ENCODE data around the gene WDFY2.
"Not testable (repeated sequence)": the region's sequence is repeated elsewhere in the genome, so short reads cannot be mapped to it uniquely, and the experiment has no call there.

WDFY2 gene

GRCh38 chr13:51564252-51564651, 20.0 kb upstream of the WDFY2 start:
- no peak overlapping the region for H3K4me3 ChIP-seq (ENCODE audit: low read depth, low read length)
- no peak overlapping the region for H3K27ac ChIP-seq (ENCODE audit: low read depth, low read length)
- H3K27me3 ChIP-seq (ENCODE audit: insufficient read depth, low read length) = no peaks in the 10 kb centered on the region
- H3K4me1 ChIP-seq (ENCODE audit: control insufficient read depth, insufficient read depth, low read length, unreplicated experiment) = no peaks in the 10 kb centered on the region
- no peaks in the 10 kb centered on the region for H3K36me3 ChIP-seq (ENCODE audit: insufficient read depth, low read length)
- peak overlapping the region; percentile 53 for H2AFZ ChIP-seq (ENCODE audit: low read length, unreplicated experiment)
- H3K79me2 ChIP-seq (ENCODE audit: control insufficient read depth, insufficient read depth, low read length, unreplicated experiment) = no peaks in the 10 kb centered on the region

- H2AFZ ChIP-seq (ENCODE audit: low read length, unreplicated experiment) = peak overlapping the region; percentile 53
Measured at GRCh38 chr13:51564671-51565070, 19.6 kb upstream of the WDFY2 start.

GRCh38 chr13:51569001-51569400, 15.3 kb upstream of the WDFY2 start:
- not testable (repeated sequence) for H3K4me1 ChIP-seq (ENCODE audit: control insufficient read depth, insufficient read depth, low read length, unreplicated experiment); H3K36me3 ChIP-seq (ENCODE audit: insufficient read depth, low read length); H3K27ac ChIP-seq (ENCODE audit: low read depth, low read length); H3K4me3 ChIP-seq (ENCODE audit: low read depth, low read length); H3K27me3 ChIP-seq (ENCODE audit: insufficient read depth, low read length); H3K79me2 ChIP-seq (ENCODE audit: control insufficient read depth, insufficient read depth, low read length, unreplicated experiment); H2AFZ ChIP-seq (ENCODE audit: low read length, unreplicated experiment)

More at GRCh38 chr13:51564671-51565070, 19.6 kb upstream of the WDFY2 start:
- Histone ChIP-seq H3K4me3 (ENCODE audit: low read depth, low read length) (no peak overlapping the region), H3K27ac (ENCODE audit: low read depth, low read length) (no peak overlapping the region), H3K27me3 (ENCODE audit: insufficient read depth, low read length) (no peaks in the 10 kb centered on the region), H3K79me2 (ENCODE audit: control insufficient read depth, insufficient read depth, low read length, unreplicated experiment) (no peaks in the 10 kb centered on the region), H3K36me3 (ENCODE audit: insufficient read depth, low read length) (no peaks in the 10 kb centered on the region), H3K4me1 (ENCODE audit: control insufficient read depth, insufficient read depth, low read length, unreplicated experiment) (no peaks in the 10 kb centered on the region)

GRCh38 chr13:51576754-51577153, 7.5 kb upstream of the WDFY2 start:
- Histone ChIP-seq H3K36me3 (ENCODE audit: insufficient read depth, low read length) (no peaks in the 10 kb centered on the region), H3K27ac (ENCODE audit: low read depth, low read length) (no peak overlapping the region), H3K4me3 (ENCODE audit: low read depth, low read length) (no peak overlapping the region), H2AFZ (ENCODE audit: low read length, unreplicated experiment) (no peak overlapping the region), H3K27me3 (ENCODE audit: insufficient read depth, low read length) (no peaks in the 10 kb centered on the region), H3K4me1 (ENCODE audit: control insufficient read depth, insufficient read depth, low read length, unreplicated experiment) (no peaks in the 10 kb centered on the region), H3K79me2 (ENCODE audit: control insufficient read depth, insufficient read depth, low read length, unreplicated experiment) (no peaks in the 10 kb centered on the region)

- Histone ChIP-seq H3K27me3 (ENCODE audit: insufficient read depth, low read length) (no peaks in the 10 kb centered on the region), H3K36me3 (ENCODE audit: insufficient read depth, low read length) (no peaks in the 10 kb centered on the region), H3K79me2 (ENCODE audit: control insufficient read depth, insufficient read depth, low read length, unreplicated experiment) (no peaks in the 10 kb centered on the region), H3K4me3 (ENCODE audit: low read depth, low read length) (no peak overlapping the region), H3K27ac (ENCODE audit: low read depth, low read length) (no peak overlapping the region), H3K4me1 (ENCODE audit: control insufficient read depth, insufficient read depth, low read length, unreplicated experiment) (no peaks in the 10 kb centered on the region), H2AFZ (ENCODE audit: low read length, unreplicated experiment) (no peak overlapping the region)
Measured at GRCh38 chr13:51577690-51578089, 6.6 kb upstream of the WDFY2 start.

GRCh38 chr13:51579676-51580075, 4.6 kb upstream of the WDFY2 start:
- Histone ChIP-seq H3K4me3 (ENCODE audit: low read depth, low read length) (no peak overlapping the region), H3K36me3 (ENCODE audit: insufficient read depth, low read length) (no peaks in the 10 kb centered on the region), H3K27ac (ENCODE audit: low read depth, low read length) (no peak overlapping the region), H2AFZ (ENCODE audit: low read length, unreplicated experiment) (no peak overlapping the region), H3K27me3 (ENCODE audit: insufficient read depth, low read length) (no peaks in the 10 kb centered on the region), H3K79me2 (ENCODE audit: control insufficient read depth, insufficient read depth, low read length, unreplicated experiment) (peaks cover 3% of the 10 kb centered on the region), H3K4me1 (ENCODE audit: control insufficient read depth, insufficient read depth, low read length, unreplicated experiment) (peaks cover 6% of the 10 kb centered on the region)

GRCh38 chr13:51581148-51581820, 3.0 kb upstream of the WDFY2 start:
- no peaks in the 10 kb centered on the region for H3K36me3 ChIP-seq (ENCODE audit: insufficient read depth, low read length)
- H2AFZ ChIP-seq (ENCODE audit: low read length, unreplicated experiment) = no peak overlapping the region
- H3K27me3 ChIP-seq (ENCODE audit: insufficient read depth, low read length) = no peaks in the 10 kb centered on the region
- no peak overlapping the region for H3K4me3 ChIP-seq (ENCODE audit: low read depth, low read length)
- H3K79me2 ChIP-seq (ENCODE audit: control insufficient read depth, insufficient read depth, low read length, unreplicated experiment) = peaks cover 19% of the 10 kb centered on the region
- peaks cover 6% of the 10 kb centered on the region for H3K4me1 ChIP-seq (ENCODE audit: control insufficient read depth, insufficient read depth, low read length, unreplicated experiment)
- no peak overlapping the region for H3K27ac ChIP-seq (ENCODE audit: low read depth, low read length)

- Histone ChIP-seq H3K4me3 (ENCODE audit: low read depth, low read length) (peak overlapping the region; percentile 67), H3K27me3 (ENCODE audit: insufficient read depth, low read length) (no peaks in the 10 kb centered on the region), H2AFZ (ENCODE audit: low read length, unreplicated experiment) (peak overlapping the region; percentile 77), H3K27ac (ENCODE audit: low read depth, low read length) (peak overlapping the region; percentile 72), H3K4me1 (ENCODE audit: control insufficient read depth, insufficient read depth, low read length, unreplicated experiment) (peaks cover 27% of the 10 kb centered on the region), H3K79me2 (ENCODE audit: control insufficient read depth, insufficient read depth, low read length, unreplicated experiment) (peaks cover 41% of the 10 kb centered on the region), H3K36me3 (ENCODE audit: insufficient read depth, low read length) (no peaks in the 10 kb centered on the region)
Measured at GRCh38 chr13:51583469-51583874, 790 bp upstream of the WDFY2 start.

GRCh38 chr13:51584731-51585672, 740 bp downstream of the WDFY2 start:
- Histone ChIP-seq H3K79me2 (ENCODE audit: control insufficient read depth, insufficient read depth, low read length, unreplicated experiment) (peaks cover 57% of the 10 kb centered on the region), H2AFZ (ENCODE audit: low read length, unreplicated experiment) (peak overlapping the region; percentile 88), H3K4me1 (ENCODE audit: control insufficient read depth, insufficient read depth, low read length, unreplicated experiment) (peaks cover 42% of the 10 kb centered on the region), H3K36me3 (ENCODE audit: insufficient read depth, low read length) (no peaks in the 10 kb centered on the region), H3K4me3 (ENCODE audit: low read depth, low read length) (peak overlapping the region; percentile 79), H3K27me3 (ENCODE audit: insufficient read depth, low read length) (no peaks in the 10 kb centered on the region), H3K27ac (ENCODE audit: low read depth, low read length) (peak overlapping the region; percentile 55)

GRCh38 chr13:51585696-51586095, 1.4 kb downstream of the WDFY2 start:
- Histone ChIP-seq H3K27me3 (ENCODE audit: insufficient read depth, low read length) (no peaks in the 10 kb centered on the region), H2AFZ (ENCODE audit: low read length, unreplicated experiment) (no peak overlapping the region), H3K4me3 (ENCODE audit: low read depth, low read length) (peak overlapping the region; percentile 79), H3K27ac (ENCODE audit: low read depth, low read length) (peak overlapping the region; percentile 55), H3K36me3 (ENCODE audit: insufficient read depth, low read length) (no peaks in the 10 kb centered on the region), H3K79me2 (ENCODE audit: control insufficient read depth, insufficient read depth, low read length, unreplicated experiment) (peaks cover 62% of the 10 kb centered on the region), H3K4me1 (ENCODE audit: control insufficient read depth, insufficient read depth, low read length, unreplicated experiment) (peaks cover 49% of the 10 kb centered on the region)
